NB4 (cell line): ENCODE results near the gene CAP2.

Experiments
- CTCF ChIP-seq: IDR thresholded peaks from one replicate; pipeline ENCODE4 v1.5.1; 2012; ENCODE audit warnings: low read depth, low read length
- POLR2A ChIP-seq: IDR thresholded peaks from 2 replicates; pipeline ENCODE4 v1.6.1; 2011; ENCODE audit warnings: mild to moderate bottlenecking; ENCODE audit not compliant: insufficient read length; ENCODE audit errors: extremely low read depth

- TF ChIP-seq CTCF (no peak), POLR2A (no peak)
Observed at GRCh38 chr6:17525637-17526036, 132.2 kb downstream of the CAP2 start.
